MM.1S (cell line): ENCODE measurements around the gene TSSC4.

Experiments used
- CTCF ChIP-seq: fragments of 300-600 bp; sonication (generic); IDR thresholded peaks from 2 replicates; pipeline ENCODE4 v1.5.1; 2016; ENCODE audit warnings: antibody characterized with exemption, low read length, mixed read lengths
- EZH2 ChIP-seq: fragments of 300-600 bp; sonication (generic); optimal IDR thresholded peaks from 2 replicates; pipeline ENCODE3; 2017; ENCODE audit warnings: low read depth, mild to moderate bottlenecking, antibody characterized with exemption, low read length, mixed read lengths
- EZH2phosphoT487 ChIP-seq: fragments of 300-600 bp; sonication (generic); IDR thresholded peaks from 2 replicates; pipeline ENCODE4 v1.6.1; 2018; ENCODE audit warnings: antibody characterized with exemption, low read length

- no peak; the same call in 1 of the 2 replicates for TF ChIP-seq CTCF
- TF ChIP-seq EZH2: no peak
- TF ChIP-seq EZH2phosphoT487: no peak
These were observed 11.8 kb upstream of the TSSC4 start for GRCh38 chr11:2388431-2389376.
